Measurements from ENCODE around the gene MRPS14. TPM values are rescaled to one million over a fixed set of nuclear protein-coding genes. Genes with fewer than 3 reads are reported as not detected.
A peak's percentile ranks its signal among the peaks of the same experiment; 100 is the strongest.

The MRPS14 gene
- total and polyA plus RNA-seq, 9 of the 15 experiments (the other 6 are each of a cell fraction or from before 2014, with no cell fraction given) = 38.1 to 231 (median 54.9) TPM

GRCh38 chr1:174999936-175000696, 23.1 kb downstream of the MRPS14 start, which contains the start of gene CACYBP (continued):
- TF ChIP-seq ATF3 (IDR thresholded peaks at IDR 0.05) = no peak
- TF ChIP-seq ATF3 (CRISPR knock-in tag; conservative IDR thresholded peaks at IDR 0.05) = 0 out of 2 replicates have a peak, but pooled peaks have one; percentile 26
- peak; percentile 86 for TF ChIP-seq RB1 (IDR thresholded peaks at IDR 0.05; ENCODE audit: low read depth)
- 0 out of 2 replicates have a peak, but pooled peaks have one; percentile 79 for TF ChIP-seq ZNF12 (CRISPR knock-in tag; IDR thresholded peaks at IDR 0.05)
- peak; percentile 86 for TF ChIP-seq HES1 (IDR thresholded peaks at IDR 0.05; ENCODE audit: low read depth)
- peak; percentile 73 for TF ChIP-seq CHD1 (IDR thresholded peaks at IDR 0.05; ENCODE audit: low read length)
- TF ChIP-seq NFE2L1 (tag; IDR thresholded peaks at IDR 0.05; ENCODE audit: borderline replicate concordance, low read depth) = no peak
- peak; percentile 86 for TF ChIP-seq CCNT2 (IDR thresholded peaks at IDR 0.05; ENCODE audit: borderline replicate concordance, extremely low read depth, insufficient read length, low read depth, low read length)
- peak; percentile 78 for TF ChIP-seq KLF1 (tag; IDR thresholded peaks at IDR 0.05)
- no peak for TF ChIP-seq ID3 (CRISPR knock-in tag; IDR thresholded peaks at IDR 0.05)
- TF ChIP-seq ID3 (tag; IDR thresholded peaks at IDR 0.05) = peak; percentile 53; the same call in 1 of the 2 replicates
- TF ChIP-seq ZBED1 (IDR thresholded peaks at IDR 0.05) = 0 out of 2 replicates have a peak, but pooled peaks have one; percentile 16
- TF ChIP-seq ETS1 (conservative IDR thresholded peaks at IDR 0.05; ENCODE audit: control insufficient read depth, low read depth, low read length) = peak; percentile 80; the same call in 1 of the 2 replicates

Measured in K562 (cell line).